Left lung (tissue), 10 donors: ENCODE data around the gene STAC. TPM values are rescaled to one million over a fixed set of nuclear protein-coding genes. Genes with fewer than 3 reads are reported as not detected.

Experiments used
- ATAC-seq: fragments of 200-7000 bp; cut with Tn5 transposase; one replicate; pipeline ENCODE4 v1.9.1; 2020; ENCODE audit warnings: moderate library complexity
- DNase-seq, 4 donors: peaks; one replicate each; pipeline ENCODE4 v3.0.0-alpha.2; 2013 to 2020
- H3K27ac ChIP-seq, 2 donors: fragments of 200-600 bp; sonication (generic) in 1 of 2; one replicate each; pipeline versions ENCODE4 v1.5.0 to v1.8.0; 2020 to 2021
- H3K27me3 ChIP-seq, 2 donors: fragments of 200-600 bp; sonication (generic) in 1 of 2; one replicate each; pipeline versions ENCODE4 v1.5.0 to v1.8.0; 2020 to 2021
- H3K36me3 ChIP-seq, 2 donors: fragments of 200-600 bp; sonication (generic) in 1 of 2; one replicate each; pipeline versions ENCODE4 v1.5.0 to v1.8.0; 2020 to 2021
- H3K4me1 ChIP-seq, 2 donors: fragments of 200-600 bp; one replicate each; pipeline ENCODE4 v1.8.0; 2021
- H3K4me3 ChIP-seq, 2 donors: fragments of 200-600 bp; sonication (generic) in 1 of 2; one replicate each; pipeline versions ENCODE4 v1.5.0 to v1.8.0; 2020 to 2021; ENCODE audit warnings: mild to moderate bottlenecking in 1 of 2
- H3K9me3 ChIP-seq, 2 donors: fragments of 200-600 bp; sonication (generic) in 1 of 2; one replicate each; pipeline versions ENCODE4 v1.5.0 to v1.8.0; 2020 to 2021
- intact Hi-C, 2 donors: fragments of 100-400 bp; cut with DNase I; formaldehyde crosslinking; loops; one replicate each; pipeline versions ENCODE4 v1.11.2 to v1.14.2; 2022
- polyA plus RNA-seq, 6 donors: library from polyadenylated mRNA; unstranded; fragments of 120-200 nt; gene quantifications; one replicate each; pipeline ENCODE4 v1.2.1, GENCODE V29; 2013; ENCODE audit not compliant: insufficient read length in 6 of 6
- total RNA-seq, 2 donors: library from RNA; stranded (reverse); fragmentation: NEBNext Ultra II Directional; extraction: Animal tissue kit (Norgen Biotek cat#: 25700); gene quantifications; one replicate each; pipeline ENCODE4 v1.2.1, GENCODE V29; 2021
- TF ChIP-seq, protein P1 (sequence below), 2 donors: fragments of 200-600 bp; sonication (generic) in 1 of 2; IDR thresholded peaks; one replicate each; pipeline versions ENCODE4 v1.5.0 to v1.8.0; 2021; ENCODE audit warnings: antibody characterized with exemption in 2 of 2
- donor health status: DM: no; HTN: yes; CAD: no.
- donor health status: DM: no; HTN: no; CAD: no.

STAC gene
- total and polyA plus RNA-seq, 8 donors, result 0.53 to 16.7 (median 1.2) TPM

DNA sequence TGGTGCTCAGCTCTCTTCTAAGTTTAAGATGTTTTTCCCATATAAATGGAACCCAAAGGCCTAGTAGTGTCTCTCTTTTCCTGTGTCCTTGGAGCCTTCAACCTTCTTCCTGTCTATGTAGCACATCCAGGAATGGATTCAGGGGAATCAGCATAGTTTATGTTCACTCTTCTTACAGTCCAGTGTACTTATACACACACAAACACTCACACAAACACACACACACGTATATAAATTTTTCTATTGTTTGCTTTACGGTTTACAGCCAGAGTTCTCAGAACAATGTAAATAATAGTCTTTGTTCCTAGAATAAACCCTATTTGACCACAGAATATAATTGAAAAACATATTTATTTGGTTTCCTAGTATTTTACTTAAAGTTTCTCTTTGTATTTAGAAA, 36.9 kb downstream of the STAC start:
- intact Hi-C loops, result no loop called here
- H3K4me3 ChIP-seq, result no peak overlapping the region

DNA sequence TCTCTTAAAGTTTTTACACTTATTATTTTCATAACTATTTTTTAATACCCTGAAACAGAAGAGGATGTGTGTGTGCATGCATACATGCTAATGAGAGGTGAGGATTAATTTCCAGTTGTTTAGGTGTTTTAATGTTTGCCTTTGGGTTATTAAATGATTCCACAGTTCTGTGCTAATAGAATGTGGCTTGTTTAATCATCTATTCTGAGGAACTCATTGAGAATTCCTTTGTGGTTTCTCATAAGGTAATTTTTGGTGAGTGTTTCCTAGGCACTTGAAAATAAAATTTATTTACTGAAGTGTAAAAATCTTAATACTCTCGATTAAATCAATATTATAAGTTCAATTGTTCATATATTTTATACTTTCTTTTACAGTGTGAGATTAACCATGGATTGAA, 38.0 kb downstream of the STAC start:
- H3K4me1 ChIP-seq, result no peaks in the 10 kb centered on the region
- intact Hi-C loops, result no loop called here
- TF ChIP-seq, protein P1, sequence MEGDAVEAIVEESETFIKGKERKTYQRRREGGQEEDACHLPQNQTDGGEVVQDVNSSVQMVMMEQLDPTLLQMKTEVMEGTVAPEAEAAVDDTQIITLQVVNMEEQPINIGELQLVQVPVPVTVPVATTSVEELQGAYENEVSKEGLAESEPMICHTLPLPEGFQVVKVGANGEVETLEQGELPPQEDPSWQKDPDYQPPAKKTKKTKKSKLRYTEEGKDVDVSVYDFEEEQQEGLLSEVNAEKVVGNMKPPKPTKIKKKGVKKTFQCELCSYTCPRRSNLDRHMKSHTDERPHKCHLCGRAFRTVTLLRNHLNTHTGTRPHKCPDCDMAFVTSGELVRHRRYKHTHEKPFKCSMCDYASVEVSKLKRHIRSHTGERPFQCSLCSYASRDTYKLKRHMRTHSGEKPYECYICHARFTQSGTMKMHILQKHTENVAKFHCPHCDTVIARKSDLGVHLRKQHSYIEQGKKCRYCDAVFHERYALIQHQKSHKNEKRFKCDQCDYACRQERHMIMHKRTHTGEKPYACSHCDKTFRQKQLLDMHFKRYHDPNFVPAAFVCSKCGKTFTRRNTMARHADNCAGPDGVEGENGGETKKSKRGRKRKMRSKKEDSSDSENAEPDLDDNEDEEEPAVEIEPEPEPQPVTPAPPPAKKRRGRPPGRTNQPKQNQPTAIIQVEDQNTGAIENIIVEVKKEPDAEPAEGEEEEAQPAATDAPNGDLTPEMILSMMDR (IDR thresholded peaks at IDR 0.05), result no peak
- no peak for DNase-seq
- peaks cover 0 to 13% of the 10 kb centered on the region in 2 donors for H3K9me3 ChIP-seq
- H3K36me3 ChIP-seq, result no peaks in the 10 kb centered on the region
- H3K4me3 ChIP-seq, result no peak overlapping the region
- H3K27me3 ChIP-seq, result no peaks in the 10 kb centered on the region
- no peak overlapping the region for H3K27ac ChIP-seq
- ATAC-seq, result peak; percentile 49

More for the DNA sequence above, 36.9 kb downstream of the STAC start:
- Histone ChIP-seq H3K36me3 (no peaks in the 10 kb centered on the region), H3K9me3 (peaks cover 0 to 13% of the 10 kb centered on the region in 2 donors), H3K27me3 (no peaks in the 10 kb centered on the region), H3K4me1 (no peaks in the 10 kb centered on the region), H3K27ac (no peak overlapping the region)
- DNase-seq, result no peak
- TF ChIP-seq, protein P1 (IDR thresholded peaks at IDR 0.05), result no peak
- ATAC-seq, result no peak

DNA sequence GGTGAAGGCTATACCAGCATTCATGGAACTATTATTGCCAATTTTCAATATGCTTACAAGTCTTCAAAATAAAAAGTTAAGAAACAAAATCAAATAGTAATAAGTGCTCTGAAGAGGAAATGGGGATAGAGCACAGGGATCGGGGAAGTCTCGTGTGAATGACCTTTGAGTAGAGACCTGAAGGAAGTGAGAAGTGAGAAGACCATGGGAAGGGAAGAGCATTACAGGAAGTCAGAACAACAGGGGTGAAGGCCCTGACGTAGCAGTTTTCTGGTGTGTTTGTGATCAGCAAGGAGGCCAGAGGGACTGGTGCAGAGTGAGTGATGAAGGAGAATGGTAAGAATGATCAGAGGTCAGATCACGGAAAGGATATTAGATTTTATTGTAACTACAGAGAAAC, 48.1 kb downstream of the STAC start:
- Histone ChIP-seq H3K27ac (no peak overlapping the region), H3K36me3 (no peaks in the 10 kb centered on the region), H3K9me3 (no peaks in the 10 kb centered on the region), H3K27me3 (no peaks in the 10 kb centered on the region), H3K4me3 (no peak overlapping the region), H3K4me1 (no peaks in the 10 kb centered on the region)
- ATAC-seq (peak; percentile 46), DNase-seq (no peak)
- TF ChIP-seq, protein P1 (IDR thresholded peaks at IDR 0.05), result no peak
- intact Hi-C loops, result no loop called here

DNA sequence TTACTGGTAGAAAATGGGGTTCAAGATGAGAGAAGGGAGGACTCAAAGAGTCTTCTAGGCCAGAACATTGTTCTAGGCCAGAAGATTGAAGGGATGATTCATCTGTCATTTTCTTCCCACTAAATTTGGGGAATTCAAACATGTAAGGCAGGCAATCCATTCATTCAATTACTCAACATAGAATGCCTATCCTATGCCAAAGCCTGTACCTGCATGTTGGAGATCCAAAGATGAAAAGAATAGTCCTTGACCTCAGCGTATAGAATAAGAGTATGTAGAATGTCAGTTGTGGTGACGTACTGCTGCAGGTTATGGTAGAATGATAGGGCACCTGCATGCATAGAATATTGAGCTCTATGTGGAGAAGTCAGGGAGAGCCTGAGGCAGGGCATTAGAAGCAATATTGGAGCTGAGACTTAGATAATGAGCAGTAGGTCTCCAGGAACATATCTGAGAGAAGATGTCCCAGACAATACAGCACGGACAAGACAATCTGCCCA, 49.7 kb downstream of the STAC start:
- H3K36me3 ChIP-seq, result no peaks in the 10 kb centered on the region
- H3K4me1 ChIP-seq, result peaks cover 0 to 4% of the 10 kb centered on the region in 2 donors
- H3K9me3 ChIP-seq, result no peaks in the 10 kb centered on the region
- no peak for ATAC-seq
- H3K4me3 ChIP-seq, result no peak overlapping the region
- H3K27me3 ChIP-seq, result no peaks in the 10 kb centered on the region
- no peak overlapping the region for H3K27ac ChIP-seq
- no peak for DNase-seq
- intact Hi-C loops, result no loop called here
- TF ChIP-seq, protein P1 (IDR thresholded peaks at IDR 0.05), result no peak

DNA sequence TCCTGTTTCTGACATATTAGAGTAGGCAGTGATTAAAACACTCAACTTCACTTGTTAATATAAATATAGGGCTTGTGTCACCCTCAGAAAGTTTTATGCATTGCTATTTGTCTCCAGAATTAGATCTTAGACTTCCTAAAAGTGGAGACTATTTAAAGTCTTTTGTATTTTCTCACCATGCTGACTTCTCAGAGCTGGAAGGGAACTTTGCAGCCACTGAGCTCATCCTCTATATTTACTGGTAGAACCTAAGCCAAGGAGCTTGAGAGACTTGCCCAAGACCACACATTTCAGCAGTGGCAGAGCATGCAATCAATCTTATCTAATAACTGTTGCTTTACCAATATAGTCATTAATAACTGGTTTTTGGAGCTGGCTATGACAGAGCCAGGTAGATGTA, 53.2 kb downstream of the STAC start:
- Histone ChIP-seq H3K27me3 (no peaks in the 10 kb centered on the region), H3K36me3 (no peaks in the 10 kb centered on the region), H3K4me3 (no peak overlapping the region), H3K27ac (no peak overlapping the region), H3K4me1 (peaks cover 0 to 4% of the 10 kb centered on the region in 2 donors), H3K9me3 (no peaks in the 10 kb centered on the region)
- intact Hi-C loops, result no loop called here
- ATAC-seq (no peak), DNase-seq (no peak)
- TF ChIP-seq, protein P1 (IDR thresholded peaks at IDR 0.05), result no peak
